GM19467 (cell line): ENCODE measurements around the gene HTR3D.
"Not testable (repeated sequence)": the region's sequence is repeated elsewhere in the genome, so short reads cannot be mapped to it uniquely, and the experiment has no call there.

Source experiments
- ATAC-seq: cut with Tn5 transposase; IDR thresholded peaks from one replicate; pipeline ENCODE4 v1.9.1; 2021; ENCODE audit warnings: mild to moderate bottlenecking, moderate library complexity; ENCODE audit not compliant: unreplicated experiment

HTR3D gene

GRCh38 chr3:184067573-184068055, 36.1 kb downstream of the HTR3D start:
- ATAC-seq, result no peak

DNA sequence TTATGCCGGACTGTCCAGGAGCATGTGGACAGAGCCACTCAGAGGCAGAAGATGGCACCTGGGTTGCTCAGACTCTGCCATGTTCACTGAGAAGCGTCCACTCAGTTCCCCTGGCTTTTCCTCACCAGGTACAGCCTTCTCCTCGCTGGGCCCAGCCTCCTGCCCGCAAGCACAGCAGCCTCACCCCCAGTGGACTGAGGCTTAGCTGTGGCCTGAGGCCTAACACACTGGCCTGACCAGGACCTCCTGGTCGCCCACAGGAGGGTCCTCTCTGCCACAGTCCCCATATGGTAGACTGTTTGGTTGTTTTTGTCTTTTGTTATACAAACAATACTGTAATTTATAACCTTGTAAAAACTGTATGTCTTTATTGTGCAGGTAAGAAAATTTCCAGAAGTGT, 36.8 kb downstream of the HTR3D start:
- ATAC-seq, result no peak

DNA sequence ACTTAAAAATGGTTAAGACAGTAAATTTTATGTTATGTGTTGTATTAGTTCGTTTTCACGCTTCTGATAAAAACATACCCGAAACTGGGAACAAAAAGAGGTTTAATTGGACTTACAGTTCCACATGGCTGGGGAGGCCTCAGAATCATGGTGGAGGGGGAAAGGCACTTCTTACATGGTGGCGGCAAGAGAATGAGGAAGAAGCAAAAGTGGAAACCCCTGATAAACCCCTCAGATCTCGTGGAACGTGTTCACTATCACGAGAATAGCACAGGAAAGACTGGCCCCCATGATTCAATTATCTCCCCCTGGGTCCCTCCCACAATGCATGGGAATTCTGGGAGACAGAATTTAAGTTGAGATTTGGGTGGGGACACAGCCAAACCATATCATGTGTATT, 39.6 kb downstream of the HTR3D start:
- not testable (repeated sequence) for ATAC-seq

- no peak for ATAC-seq
These were observed 42.1 kb downstream of the HTR3D start for GRCh38 chr3:184073621-184074020.

GRCh38 chr3:184075901-184076300, 44.4 kb downstream of the HTR3D start:
- no peak for ATAC-seq

GRCh38 chr3:184077881-184078280, 46.3 kb downstream of the HTR3D start:
- no peak for ATAC-seq

- ATAC-seq, result no peak
These were observed 47.3 kb downstream of the HTR3D start for GRCh38 chr3:184078851-184079250.

GRCh38 chr3:184081116-184081830, 49.7 kb downstream of the HTR3D start:
- no peak for ATAC-seq

DNA sequence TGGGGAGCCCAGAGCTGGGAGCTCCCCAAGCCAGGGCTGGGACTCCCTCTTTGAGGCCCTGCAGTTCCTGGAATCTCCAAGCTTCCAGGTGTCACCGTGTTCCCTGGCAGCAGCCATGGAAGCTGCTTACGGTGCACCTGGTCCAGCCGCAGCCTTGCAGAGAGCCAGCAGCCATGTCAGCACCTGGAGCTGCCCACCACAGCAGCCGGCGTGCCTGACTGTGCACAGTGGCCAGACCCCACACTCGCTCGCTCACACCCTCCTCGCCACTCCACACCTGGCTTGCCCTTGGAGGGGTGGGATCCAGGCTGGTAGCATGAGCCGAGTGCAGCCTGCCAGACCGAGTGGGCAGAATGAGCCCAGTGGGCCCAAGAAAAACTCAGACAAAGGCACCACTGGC, 50.5 kb downstream of the HTR3D start:
- ATAC-seq, result no peak

GRCh38 chr3:184082465-184082864, 50.9 kb downstream of the HTR3D start:
- no peak for ATAC-seq

- ATAC-seq, result no peak
These were observed 53.9 kb downstream of the HTR3D start for GRCh38 chr3:184085389-184085852.
